ENCODE results near the gene SAMD4B.

DNA sequence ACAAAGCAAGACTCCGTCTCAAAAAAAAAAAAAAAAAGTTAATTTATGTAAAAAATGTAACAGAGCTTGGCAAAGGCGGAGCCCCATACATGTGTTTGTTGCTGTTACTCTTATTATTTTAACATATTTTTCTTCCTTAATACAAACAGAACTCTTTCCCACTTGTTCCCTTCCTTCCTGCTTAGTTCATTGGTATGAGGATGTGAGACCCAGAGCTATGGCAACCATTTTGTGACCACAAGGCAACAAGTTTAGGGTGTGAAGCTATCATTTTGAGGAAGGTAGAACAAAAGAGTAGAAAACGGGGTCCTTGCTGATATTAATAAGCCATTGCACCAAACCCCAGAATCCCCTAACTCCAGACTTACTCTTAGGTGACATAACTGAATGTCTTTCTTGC, 40.7 kb upstream of the SAMD4B start:
- TF ChIP-seq, protein P1, sequence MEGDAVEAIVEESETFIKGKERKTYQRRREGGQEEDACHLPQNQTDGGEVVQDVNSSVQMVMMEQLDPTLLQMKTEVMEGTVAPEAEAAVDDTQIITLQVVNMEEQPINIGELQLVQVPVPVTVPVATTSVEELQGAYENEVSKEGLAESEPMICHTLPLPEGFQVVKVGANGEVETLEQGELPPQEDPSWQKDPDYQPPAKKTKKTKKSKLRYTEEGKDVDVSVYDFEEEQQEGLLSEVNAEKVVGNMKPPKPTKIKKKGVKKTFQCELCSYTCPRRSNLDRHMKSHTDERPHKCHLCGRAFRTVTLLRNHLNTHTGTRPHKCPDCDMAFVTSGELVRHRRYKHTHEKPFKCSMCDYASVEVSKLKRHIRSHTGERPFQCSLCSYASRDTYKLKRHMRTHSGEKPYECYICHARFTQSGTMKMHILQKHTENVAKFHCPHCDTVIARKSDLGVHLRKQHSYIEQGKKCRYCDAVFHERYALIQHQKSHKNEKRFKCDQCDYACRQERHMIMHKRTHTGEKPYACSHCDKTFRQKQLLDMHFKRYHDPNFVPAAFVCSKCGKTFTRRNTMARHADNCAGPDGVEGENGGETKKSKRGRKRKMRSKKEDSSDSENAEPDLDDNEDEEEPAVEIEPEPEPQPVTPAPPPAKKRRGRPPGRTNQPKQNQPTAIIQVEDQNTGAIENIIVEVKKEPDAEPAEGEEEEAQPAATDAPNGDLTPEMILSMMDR (conservative IDR thresholded peaks at IDR 0.05; ENCODE audit: low read depth in 2 of 2), result no peak
- no peak for TF ChIP-seq JUNB (IDR thresholded peaks at IDR 0.05; ENCODE audit: unreplicated experiment)
- TF ChIP-seq EZH2 (IDR thresholded peaks at IDR 0.05; ENCODE audit: low read depth, unreplicated experiment), result no peak
- no peak for TF ChIP-seq CREB1 (CRISPR knock-in tag; IDR thresholded peaks at IDR 0.05; ENCODE audit: low read depth)
- TF ChIP-seq, protein P2, sequence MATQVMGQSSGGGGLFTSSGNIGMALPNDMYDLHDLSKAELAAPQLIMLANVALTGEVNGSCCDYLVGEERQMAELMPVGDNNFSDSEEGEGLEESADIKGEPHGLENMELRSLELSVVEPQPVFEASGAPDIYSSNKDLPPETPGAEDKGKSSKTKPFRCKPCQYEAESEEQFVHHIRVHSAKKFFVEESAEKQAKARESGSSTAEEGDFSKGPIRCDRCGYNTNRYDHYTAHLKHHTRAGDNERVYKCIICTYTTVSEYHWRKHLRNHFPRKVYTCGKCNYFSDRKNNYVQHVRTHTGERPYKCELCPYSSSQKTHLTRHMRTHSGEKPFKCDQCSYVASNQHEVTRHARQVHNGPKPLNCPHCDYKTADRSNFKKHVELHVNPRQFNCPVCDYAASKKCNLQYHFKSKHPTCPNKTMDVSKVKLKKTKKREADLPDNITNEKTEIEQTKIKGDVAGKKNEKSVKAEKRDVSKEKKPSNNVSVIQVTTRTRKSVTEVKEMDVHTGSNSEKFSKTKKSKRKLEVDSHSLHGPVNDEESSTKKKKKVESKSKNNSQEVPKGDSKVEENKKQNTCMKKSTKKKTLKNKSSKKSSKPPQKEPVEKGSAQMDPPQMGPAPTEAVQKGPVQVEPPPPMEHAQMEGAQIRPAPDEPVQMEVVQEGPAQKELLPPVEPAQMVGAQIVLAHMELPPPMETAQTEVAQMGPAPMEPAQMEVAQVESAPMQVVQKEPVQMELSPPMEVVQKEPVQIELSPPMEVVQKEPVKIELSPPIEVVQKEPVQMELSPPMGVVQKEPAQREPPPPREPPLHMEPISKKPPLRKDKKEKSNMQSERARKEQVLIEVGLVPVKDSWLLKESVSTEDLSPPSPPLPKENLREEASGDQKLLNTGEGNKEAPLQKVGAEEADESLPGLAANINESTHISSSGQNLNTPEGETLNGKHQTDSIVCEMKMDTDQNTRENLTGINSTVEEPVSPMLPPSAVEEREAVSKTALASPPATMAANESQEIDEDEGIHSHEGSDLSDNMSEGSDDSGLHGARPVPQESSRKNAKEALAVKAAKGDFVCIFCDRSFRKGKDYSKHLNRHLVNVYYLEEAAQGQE (IDR thresholded peaks at IDR 0.05; ENCODE audit: unreplicated experiment), result no peak
- TF ChIP-seq EZH2phosphoT487 (IDR thresholded peaks at IDR 0.05; ENCODE audit: unreplicated experiment), result no peak
- TF ChIP-seq POLR2AphosphoS5 (IDR thresholded peaks at IDR 0.05; ENCODE audit: low read depth), result no peak
- no peak for TF ChIP-seq ZNF114 (CRISPR knock-in tag; IDR thresholded peaks at IDR 0.05)
- TF ChIP-seq ZNF331 (CRISPR knock-in tag; IDR thresholded peaks at IDR 0.05; ENCODE audit: low read depth), result no peak
- TF ChIP-seq, protein P3, sequence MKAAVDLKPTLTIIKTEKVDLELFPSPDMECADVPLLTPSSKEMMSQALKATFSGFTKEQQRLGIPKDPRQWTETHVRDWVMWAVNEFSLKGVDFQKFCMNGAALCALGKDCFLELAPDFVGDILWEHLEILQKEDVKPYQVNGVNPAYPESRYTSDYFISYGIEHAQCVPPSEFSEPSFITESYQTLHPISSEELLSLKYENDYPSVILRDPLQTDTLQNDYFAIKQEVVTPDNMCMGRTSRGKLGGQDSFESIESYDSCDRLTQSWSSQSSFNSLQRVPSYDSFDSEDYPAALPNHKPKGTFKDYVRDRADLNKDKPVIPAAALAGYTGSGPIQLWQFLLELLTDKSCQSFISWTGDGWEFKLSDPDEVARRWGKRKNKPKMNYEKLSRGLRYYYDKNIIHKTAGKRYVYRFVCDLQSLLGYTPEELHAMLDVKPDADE (IDR thresholded peaks at IDR 0.05), result no peak
- no peak for TF ChIP-seq NANOG (IDR thresholded peaks at IDR 0.05; ENCODE audit: borderline replicate concordance)
- TF ChIP-seq STAT1 (IDR thresholded peaks at IDR 0.05; ENCODE audit: unreplicated experiment), result no peak

Measured in GM23338 (cell line).